RWPE2 (cell line): ENCODE results near the gene AVP.

ENCODE experiments used
- ATAC-seq: fragments of 200-7000 bp; cut with Tn5 transposase; 3 replicates; pipeline ENCODE4 v1.9.1; 2021; ENCODE audit warnings: low read depth
- DNase-seq: peaks from one replicate; pipeline ENCODE4 v3.0.0-alpha.2; 2020; ENCODE audit warnings: low spot score
- H3K27ac ChIP-seq: fragments of 450-650 bp; 2 replicates; pipeline ENCODE4 v1.5.1; 2017; ENCODE audit warnings: mild to moderate bottlenecking; ENCODE audit not compliant: poor library complexity, severe bottlenecking
- H3K27me3 ChIP-seq: fragments of 250-450 bp; sonication (Bioruptor Pico); 2 replicates; pipeline ENCODE4 v1.5.1; 2021; ENCODE audit warnings: mild to moderate bottlenecking, moderate library complexity; ENCODE audit not compliant: insufficient read depth, poor library complexity, severe bottlenecking
- H3K36me3 ChIP-seq: fragments of 250-450 bp; sonication (Bioruptor Pico); 2 replicates; pipeline ENCODE4 v1.5.1; 2020; ENCODE audit warnings: low read depth, mild to moderate bottlenecking, moderate library complexity
- H3K4me1 ChIP-seq: fragments of 250-450 bp; sonication (Bioruptor Pico); 2 replicates; pipeline ENCODE4 v1.5.1; 2021; ENCODE audit warnings: mild to moderate bottlenecking, moderate library complexity; ENCODE audit not compliant: insufficient read depth, poor library complexity, severe bottlenecking
- H3K4me3 ChIP-seq: fragments of 250-450 bp; sonication (Bioruptor Pico); 2 replicates; pipeline ENCODE4 v1.5.1; 2021; ENCODE audit warnings: mild to moderate bottlenecking, moderate library complexity; ENCODE audit not compliant: severe bottlenecking
- H3K9me3 ChIP-seq: fragments of 250-450 bp; sonication (Bioruptor Pico); 2 replicates; pipeline ENCODE4 v1.5.1; 2021; ENCODE audit warnings: mild to moderate bottlenecking, moderate library complexity; ENCODE audit not compliant: severe bottlenecking
- TF ChIP-seq, protein P1 (sequence below): fragments of 450-650 bp; IDR thresholded peaks from one replicate; pipeline ENCODE4 v1.5.1; 2017; ENCODE audit warnings: mild to moderate bottlenecking, moderate library complexity; ENCODE audit not compliant: poor library complexity, severe bottlenecking

The AVP gene

DNA sequence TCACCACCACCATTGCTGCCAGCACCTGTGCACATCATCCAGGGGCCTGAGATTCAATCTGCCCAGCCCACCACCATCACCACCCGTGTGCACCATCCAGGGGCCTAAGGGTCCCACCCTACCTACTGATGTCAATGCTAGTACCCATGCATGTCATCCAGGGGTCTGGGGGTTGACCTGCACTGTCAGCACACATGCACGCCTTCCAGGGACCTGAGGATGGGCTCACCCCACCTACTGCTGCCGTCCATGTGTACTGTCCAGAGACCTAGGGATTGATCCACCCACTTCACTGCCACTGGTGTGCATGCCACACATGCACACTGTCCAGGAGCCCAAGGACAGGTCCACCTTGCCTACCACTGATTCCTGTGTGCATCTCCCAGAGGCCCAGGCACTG is 25.0 kb downstream of the AVP start:
- no peaks in the 10 kb centered on the region for H3K4me1 ChIP-seq
- ATAC-seq (no peak), DNase-seq (no peak)
- H3K36me3 ChIP-seq: no peaks in the 10 kb centered on the region
- TF ChIP-seq, protein P1, sequence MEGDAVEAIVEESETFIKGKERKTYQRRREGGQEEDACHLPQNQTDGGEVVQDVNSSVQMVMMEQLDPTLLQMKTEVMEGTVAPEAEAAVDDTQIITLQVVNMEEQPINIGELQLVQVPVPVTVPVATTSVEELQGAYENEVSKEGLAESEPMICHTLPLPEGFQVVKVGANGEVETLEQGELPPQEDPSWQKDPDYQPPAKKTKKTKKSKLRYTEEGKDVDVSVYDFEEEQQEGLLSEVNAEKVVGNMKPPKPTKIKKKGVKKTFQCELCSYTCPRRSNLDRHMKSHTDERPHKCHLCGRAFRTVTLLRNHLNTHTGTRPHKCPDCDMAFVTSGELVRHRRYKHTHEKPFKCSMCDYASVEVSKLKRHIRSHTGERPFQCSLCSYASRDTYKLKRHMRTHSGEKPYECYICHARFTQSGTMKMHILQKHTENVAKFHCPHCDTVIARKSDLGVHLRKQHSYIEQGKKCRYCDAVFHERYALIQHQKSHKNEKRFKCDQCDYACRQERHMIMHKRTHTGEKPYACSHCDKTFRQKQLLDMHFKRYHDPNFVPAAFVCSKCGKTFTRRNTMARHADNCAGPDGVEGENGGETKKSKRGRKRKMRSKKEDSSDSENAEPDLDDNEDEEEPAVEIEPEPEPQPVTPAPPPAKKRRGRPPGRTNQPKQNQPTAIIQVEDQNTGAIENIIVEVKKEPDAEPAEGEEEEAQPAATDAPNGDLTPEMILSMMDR: no peak
- no peak overlapping the region for H3K27ac ChIP-seq
- H3K4me3 ChIP-seq: no peak overlapping the region
- no peaks in the 10 kb centered on the region for H3K9me3 ChIP-seq
- no peaks in the 10 kb centered on the region for H3K27me3 ChIP-seq

DNA sequence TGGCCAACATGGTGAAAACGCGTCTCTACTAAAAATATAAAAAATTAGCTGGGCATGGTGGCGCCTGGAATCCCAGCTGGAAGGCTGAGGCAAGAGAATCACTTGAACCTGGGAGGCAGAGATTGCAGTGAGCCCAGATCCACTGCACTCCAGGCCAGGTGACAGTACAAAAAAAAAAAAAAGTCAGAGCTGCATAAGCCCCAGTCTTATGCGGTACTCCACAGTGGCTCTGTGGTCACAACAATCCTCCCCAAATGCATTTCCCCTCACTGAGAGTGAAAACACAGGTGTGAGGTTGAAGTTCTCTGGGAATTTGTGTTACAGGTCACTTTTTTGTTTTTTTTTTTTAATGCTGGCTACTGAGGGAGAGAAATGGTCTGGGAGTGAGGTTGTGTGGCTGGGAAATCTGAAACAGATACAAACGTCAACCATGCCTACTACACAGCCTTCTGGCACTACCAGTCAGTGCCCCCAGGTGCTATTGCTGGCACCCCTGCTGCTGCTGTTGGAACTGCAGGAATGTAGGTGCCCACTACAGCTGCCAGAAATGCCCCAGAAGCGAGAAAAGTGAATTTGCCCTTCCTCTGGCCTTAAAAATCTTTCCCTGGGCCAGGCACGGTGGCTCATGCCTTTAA is 33.0 kb downstream of the AVP start:
- TF ChIP-seq, protein P1: no peak
- H3K4me3 ChIP-seq: no peak overlapping the region
- no peak overlapping the region for H3K27ac ChIP-seq
- no peaks in the 10 kb centered on the region for H3K27me3 ChIP-seq
- peaks cover 31% of the 10 kb centered on the region for H3K36me3 ChIP-seq
- DNase-seq (no peak), ATAC-seq (peak; percentile 36; the same call in 2 of the 3 replicates)
- no peaks in the 10 kb centered on the region for H3K9me3 ChIP-seq
- no peaks in the 10 kb centered on the region for H3K4me1 ChIP-seq

DNA sequence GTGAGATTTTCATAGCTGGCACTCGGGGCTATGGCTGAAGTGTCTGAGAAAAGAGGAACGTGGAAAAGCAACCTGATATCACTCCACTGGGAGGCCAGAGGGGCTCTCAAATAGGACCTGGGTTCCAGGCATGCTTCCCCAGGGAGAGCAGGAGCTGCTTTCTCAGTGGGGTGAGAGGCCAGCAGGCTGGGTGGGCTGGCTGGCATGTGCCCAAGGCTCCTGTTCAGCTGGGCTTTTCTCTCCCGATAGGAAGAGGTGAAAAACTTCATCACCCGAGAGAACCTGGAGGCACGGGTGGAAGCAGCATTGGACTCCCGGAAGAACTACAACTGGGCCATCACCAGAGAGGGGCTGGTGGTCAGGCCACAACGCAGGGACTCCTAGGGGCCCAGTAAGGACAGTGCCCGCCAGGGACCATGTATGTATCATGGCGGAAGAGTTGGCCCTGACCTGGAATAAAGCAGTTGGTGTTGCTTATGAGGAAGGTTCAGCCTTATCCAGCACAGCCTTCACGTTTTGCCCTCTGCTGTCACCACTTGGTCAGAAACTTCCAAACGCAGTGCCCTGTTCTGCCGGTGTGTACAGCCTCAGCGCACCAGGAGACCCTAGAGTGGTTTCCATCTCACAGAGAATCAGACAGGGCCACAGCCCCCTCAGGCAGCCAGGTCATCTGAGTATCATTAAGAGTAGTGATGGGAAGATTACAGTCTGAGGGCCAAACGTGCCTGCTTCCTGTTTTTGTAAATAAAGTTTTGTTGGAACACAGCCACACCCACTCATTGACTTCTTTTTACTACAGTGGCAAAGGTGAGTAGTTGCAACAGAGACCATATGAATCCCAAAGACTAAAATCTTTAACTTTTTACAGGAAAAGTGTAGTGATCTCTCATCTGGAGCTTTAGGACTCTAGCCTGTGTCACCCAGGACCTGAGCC is 36.8 kb downstream of the AVP start:
- DNase-seq (no peak), ATAC-seq (no peak)
- no peaks in the 10 kb centered on the region for H3K27me3 ChIP-seq
- H3K4me3 ChIP-seq: peak overlapping the region; percentile 65
- TF ChIP-seq, protein P1: no peak
- no peak overlapping the region for H3K27ac ChIP-seq
- H3K9me3 ChIP-seq: no peaks in the 10 kb centered on the region
- H3K4me1 ChIP-seq: no peaks in the 10 kb centered on the region
- H3K36me3 ChIP-seq: peaks cover 31% of the 10 kb centered on the region

DNA sequence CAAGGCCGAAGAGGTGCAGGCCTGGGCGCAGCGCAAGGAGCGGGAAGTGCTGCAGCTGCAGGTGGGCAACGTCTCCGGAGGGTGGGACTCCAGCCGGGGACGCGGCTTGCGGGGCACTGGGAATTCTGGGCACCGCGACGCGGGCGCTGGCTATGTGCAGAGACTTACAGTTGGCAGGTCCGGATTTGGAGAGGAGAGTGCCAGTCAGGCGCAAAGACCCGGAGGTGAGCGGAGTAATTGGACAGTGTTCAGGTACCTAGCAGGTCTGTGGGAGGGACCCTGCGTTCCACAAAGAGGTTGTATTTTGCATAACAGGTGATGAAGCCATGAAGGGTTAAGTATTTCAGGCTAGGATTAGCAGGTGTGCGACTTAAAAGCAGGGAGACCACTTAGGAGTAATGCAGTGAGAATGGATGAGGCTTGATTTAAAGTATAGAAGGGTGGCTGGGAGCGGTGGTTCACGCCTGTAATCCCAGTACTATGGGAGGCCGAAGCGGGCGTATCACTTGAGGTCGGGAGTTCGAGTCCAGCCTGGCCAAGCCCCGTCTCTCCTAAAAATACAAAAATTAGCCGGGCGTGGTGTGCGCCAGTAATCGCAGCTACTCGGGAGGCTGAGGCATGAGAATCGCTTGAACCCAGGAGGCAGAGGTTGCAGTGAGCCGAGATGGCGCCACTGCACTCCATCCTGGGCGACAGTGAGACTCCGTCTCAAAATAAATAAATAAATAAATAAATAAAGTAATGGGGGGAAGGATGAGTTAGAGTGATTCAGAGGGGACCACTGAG is 37.7 kb downstream of the AVP start:
- no peaks in the 10 kb centered on the region for H3K9me3 ChIP-seq
- H3K27me3 ChIP-seq: no peaks in the 10 kb centered on the region
- H3K4me3 ChIP-seq: peak overlapping the region; percentile 65
- TF ChIP-seq, protein P1: no peak
- H3K36me3 ChIP-seq: peaks cover 31% of the 10 kb centered on the region
- H3K27ac ChIP-seq: peak overlapping the region; percentile 36
- DNase-seq (no peak), ATAC-seq (peak; percentile 39)
- no peaks in the 10 kb centered on the region for H3K4me1 ChIP-seq
